H9 (cell line): Measurements from ENCODE around the gene SPDYC. TPM values are rescaled to one million over a fixed set of nuclear protein-coding genes. Genes with fewer than 3 reads are reported as not detected.

ENCODE experiments used
- DNase-seq: peaks from one replicate; pipeline ENCODE4 v3.0.0-alpha.2; 2017
- H2AFZ ChIP-seq: one replicate; pipeline ENCODE4 v1.6.1; 2013; ENCODE audit warnings: mild to moderate bottlenecking, low read length, control low read depth, moderate library complexity
- H2AK5ac ChIP-seq: 2 replicates; pipeline ENCODE4 v1.6.1; 2013; ENCODE audit warnings: low read length, control low read depth, mixed read lengths; ENCODE audit not compliant: insufficient read length
- H2BK120ac ChIP-seq: one replicate; pipeline ENCODE4 v1.6.1; 2013; ENCODE audit warnings: low read depth, mild to moderate bottlenecking, low read length, control low read depth, inconsistent platforms; ENCODE audit not compliant: poor library complexity, severe bottlenecking
- H2BK12ac ChIP-seq: 2 replicates; pipeline ENCODE4 v1.6.1; 2013; ENCODE audit warnings: low read length, control low read depth, mixed read lengths, low read depth; ENCODE audit not compliant: insufficient read length
- H2BK15ac ChIP-seq: 2 replicates; pipeline ENCODE4 v1.6.1; 2013; ENCODE audit warnings: low read depth, low read length, control low read depth
- H2BK20ac ChIP-seq: one replicate; pipeline ENCODE4 v1.6.1; 2013; ENCODE audit warnings: low read depth, mild to moderate bottlenecking, low read length, control low read depth, inconsistent platforms; ENCODE audit not compliant: poor library complexity, severe bottlenecking
- H2BK5ac ChIP-seq: 2 replicates; pipeline ENCODE4 v1.6.1; 2013; ENCODE audit warnings: low read length, control low read depth, mixed read lengths; ENCODE audit not compliant: insufficient read length
- H3K14ac ChIP-seq: 2 replicates; pipeline ENCODE4 v1.6.1; 2013; ENCODE audit warnings: low read length, control low read depth; ENCODE audit not compliant: insufficient read depth
- H3K18ac ChIP-seq: 2 replicates; pipeline ENCODE4 v1.6.1; 2013; ENCODE audit warnings: low read depth, mild to moderate bottlenecking, mixed read lengths, low read length, control low read depth; ENCODE audit not compliant: insufficient read length
- H3K23ac ChIP-seq: 2 replicates; pipeline ENCODE4 v1.6.1; 2013; ENCODE audit warnings: low read length, control low read depth, mixed read lengths, low read depth; ENCODE audit not compliant: insufficient read length
- H3K23me2 ChIP-seq: 2 replicates; pipeline ENCODE4 v1.6.1; 2013; ENCODE audit warnings: low read depth, mild to moderate bottlenecking, mixed read lengths, low read length, control low read depth; ENCODE audit not compliant: insufficient read length, poor library complexity, severe bottlenecking
- H3K27ac ChIP-seq: 2 replicates; pipeline ENCODE4 v1.5.1; 2013; ENCODE audit warnings: low read length, control low read depth, mixed read lengths, low read depth; ENCODE audit not compliant: insufficient read length
- H3K27me3 ChIP-seq: 2 replicates; pipeline ENCODE4 v1.6.1; 2013; ENCODE audit warnings: low read length, control low read depth, inconsistent platforms; ENCODE audit not compliant: insufficient read depth
- H3K4ac ChIP-seq: 2 replicates; pipeline ENCODE4 v1.6.1; 2013; ENCODE audit warnings: low read depth, mild to moderate bottlenecking, control low read depth, inconsistent platforms, low read length, moderate library complexity
- H3K4me1 ChIP-seq: 2 replicates; pipeline ENCODE4 v1.6.1; 2013; ENCODE audit warnings: low read length, control low read depth, inconsistent platforms; ENCODE audit not compliant: insufficient read depth
- H3K4me2 ChIP-seq: 2 replicates; pipeline ENCODE4 v1.6.1; 2013; ENCODE audit warnings: low read length, control low read depth, mixed read lengths; ENCODE audit not compliant: insufficient read length, insufficient read depth
- H3K56ac ChIP-seq: 2 replicates; pipeline ENCODE4 v1.6.1; 2013; ENCODE audit warnings: low read depth, mild to moderate bottlenecking, mixed read lengths, low read length, control low read depth; ENCODE audit not compliant: insufficient read length
- H3K79me1 ChIP-seq: 2 replicates; pipeline ENCODE4 v1.6.1; 2013; ENCODE audit warnings: low read depth, mild to moderate bottlenecking, moderate library complexity, low read length, control low read depth, inconsistent platforms; ENCODE audit not compliant: insufficient read depth, poor library complexity, severe bottlenecking
- H3K79me2 ChIP-seq: 2 replicates; pipeline ENCODE4 v1.6.1; 2013; ENCODE audit warnings: low read length, control low read depth, inconsistent platforms; ENCODE audit not compliant: insufficient read depth
- H3K9ac ChIP-seq: 2 replicates; pipeline ENCODE4 v1.6.1; 2013; ENCODE audit warnings: low read length, control low read depth, mixed read lengths; ENCODE audit not compliant: insufficient read length; ENCODE audit errors: extremely low read depth
- H3K9me3 ChIP-seq: one replicate; pipeline ENCODE4 v1.6.1; 2013; ENCODE audit warnings: low read depth, low read length, inconsistent platforms; ENCODE audit not compliant: control insufficient read depth
- H3T11ph ChIP-seq: one replicate; pipeline ENCODE4 v1.6.1; 2013; ENCODE audit warnings: mild to moderate bottlenecking, low read length, control low read depth, inconsistent platforms
- H4K20me1 ChIP-seq: one replicate; pipeline ENCODE4 v1.6.1; 2013; ENCODE audit not compliant: control insufficient read depth, insufficient read length, insufficient read depth
- H4K5ac ChIP-seq: 2 replicates; pipeline ENCODE4 v1.6.1; 2013; ENCODE audit warnings: low read depth, mild to moderate bottlenecking, mixed read lengths, low read length, control low read depth; ENCODE audit not compliant: insufficient read length
- H4K8ac ChIP-seq: replicated peaks from 2 replicates; pipeline ENCODE4 v1.6.1; 2013; ENCODE audit warnings: low read length, control low read depth, mixed read lengths, low read depth; ENCODE audit not compliant: insufficient read length
- H4K91ac ChIP-seq: 2 replicates; pipeline ENCODE4 v1.6.1; 2013; ENCODE audit warnings: low read depth, mild to moderate bottlenecking, moderate library complexity, mixed read lengths, low read length, control low read depth; ENCODE audit not compliant: insufficient read length
- H3K27ac Mint-ChIP-seq, 3 experiments: 2 replicates in 2 of 3; 3 replicates in 1 of 3; pipeline ENCODE4 v1.8.0; 2020 to 2021; ENCODE audit warnings: mixed read lengths in 3 of 3, mild to moderate bottlenecking in 1 of 3, moderate library complexity in 1 of 3
- H3K27me3 Mint-ChIP-seq: 2 replicates; pipeline ENCODE4 v1.8.0; 2021; ENCODE audit warnings: low read depth, mild to moderate bottlenecking, moderate library complexity, mixed read lengths
- H3K36me3 Mint-ChIP-seq, 3 experiments: 2 replicates in 2 of 3; 3 replicates in 1 of 3; pipeline ENCODE4 v1.8.0; 2020 to 2021; ENCODE audit warnings: low read depth in 3 of 3, mixed read lengths in 3 of 3; ENCODE audit not compliant: insufficient read depth in 1 of 3
- H3K4me1 Mint-ChIP-seq, 2 experiments: 2 replicates each; pipeline ENCODE4 v1.8.0; 2020; ENCODE audit warnings: mixed read lengths in 2 of 2
- H3K4me3 Mint-ChIP-seq, 2 experiments: 2 replicates in 1 of 2; 3 replicates in 1 of 2; pipeline ENCODE4 v1.8.0; 2020 to 2021; ENCODE audit warnings: mild to moderate bottlenecking in 2 of 2, mixed read lengths in 2 of 2, moderate library complexity in 1 of 2
- H3K9me3 Mint-ChIP-seq, 2 experiments: 2 replicates in 1 of 2; 3 replicates in 1 of 2; pipeline ENCODE4 v1.8.0; 2020; ENCODE audit warnings: mild to moderate bottlenecking in 2 of 2, mixed read lengths in 2 of 2, moderate library complexity in 1 of 2
- CTCF ChIP-seq: fragments of 200-600 bp; sonication (generic); conservative IDR thresholded peaks from 3 replicates; pipeline ENCODE4 v1.8.0; 2021; ENCODE audit warnings: antibody characterized with exemption, mild to moderate bottlenecking
- WGBS: extraction: QIAGEN DNeasy Blood & Tissue Kit; methylation state at CpG from one replicate; pipeline ENCODE4 v1.1.7; 2013; ENCODE audit warnings: missing lambda C conversion rate, low lambda C conversion rate, mixed read lengths; ENCODE audit not compliant: insufficient read length; ENCODE audit errors: extremely low coverage; 5-methylcytosine and 5-hydroxymethylcytosine counted together
- total RNA-seq: library from RNA; stranded (reverse); gene quantifications from 2 replicates; pipeline ENCODE4 v1.2.1, GENCODE V29; 2021

The SPDYC gene
- total RNA-seq, 1 experiment from 2014 or later = 0.61 TPM

GRCh38 chr11:65181569-65182257 lies 11.7 kb downstream of the SPDYC start, which contains the start of gene CAPN1:
Gene CAPN1 (plus strand): TSS chr11:65181928. CDS start chr11:65182702, 774 bp downstream.
- H2BK12ac ChIP-seq = no peak within 1 kb of the TSS
- H3K27me3 ChIP-seq = no peaks in the 10 kb centered on the region
- no peak within 1 kb of the TSS for H3T11ph ChIP-seq
- H3K4me1 ChIP-seq = peaks cover 9% of the 10 kb centered on the region; the same call in 1 of the 2 replicates
- no peaks in the 10 kb centered on the region for H3K9me3 Mint-ChIP-seq
- peaks cover 6 to 11% (median 10%) of the 10 kb centered on the region in 3 experiments for H3K36me3 Mint-ChIP-seq
- no peaks in the 10 kb centered on the region for H3K79me1 ChIP-seq
- DNase-seq = peak; percentile 85
- peak within 1 kb of the TSS; percentile 97 to 99 (median 97); a peak in 6 of 7 replicates for H3K27ac Mint-ChIP-seq
- no peak within 1 kb of the TSS for H2BK5ac ChIP-seq
- H3K14ac ChIP-seq = peak within 1 kb of the TSS; percentile 40; the same call in 1 of the 2 replicates
- H2BK20ac ChIP-seq = no peak within 1 kb of the TSS
- H3K27me3 Mint-ChIP-seq = no peaks in the 10 kb centered on the region
- no peak within 1 kb of the TSS for H2BK120ac ChIP-seq
- no peak within 1 kb of the TSS for H4K8ac ChIP-seq
- H3K4me2 ChIP-seq = peak within 1 kb of the TSS; percentile 87
- peaks cover 2% of the 10 kb centered on the region; the same call in 1 of the 2 replicates for H3K79me2 ChIP-seq
- no peak within 1 kb of the TSS for H3K18ac ChIP-seq
- H3K56ac ChIP-seq = no peak within 1 kb of the TSS
- peak within 1 kb of the TSS; percentile 54 for H3K9ac ChIP-seq
- H3K4ac ChIP-seq = no peak within 1 kb of the TSS
- no peak for TF ChIP-seq CTCF
- no peak within 1 kb of the TSS for H4K5ac ChIP-seq
- no peak within 1 kb of the TSS for H3K27ac ChIP-seq
- peaks cover 14% of the 10 kb centered on the region for H3K23me2 ChIP-seq
- H3K4me3 Mint-ChIP-seq = peak within 1 kb of the TSS; percentile 92 to 96
- no peaks in the 10 kb centered on the region for H4K20me1 ChIP-seq
- H2AFZ ChIP-seq = no peak within 1 kb of the TSS
- H3K9me3 ChIP-seq = no peaks in the 10 kb centered on the region
- no peak within 1 kb of the TSS for H2AK5ac ChIP-seq
- no peak within 1 kb of the TSS for H3K23ac ChIP-seq
- no peak within 1 kb of the TSS for H2BK15ac ChIP-seq
- peaks cover 42 to 47% of the 10 kb centered on the region in 2 experiments for H3K4me1 Mint-ChIP-seq
- WGBS = no CpG with 5 or more reads among the region's 43 CpGs
- no peak within 1 kb of the TSS for H4K91ac ChIP-seq
